ENCODE results near the gene PBXIP1. TPM values are rescaled to one million over a fixed set of nuclear protein-coding genes. Genes with fewer than 3 reads are reported as not detected.

The PBXIP1 gene
- total and polyA plus RNA-seq, 7 experiments from 2014 or later, result 107 to 390 (median 355) TPM

DNA sequence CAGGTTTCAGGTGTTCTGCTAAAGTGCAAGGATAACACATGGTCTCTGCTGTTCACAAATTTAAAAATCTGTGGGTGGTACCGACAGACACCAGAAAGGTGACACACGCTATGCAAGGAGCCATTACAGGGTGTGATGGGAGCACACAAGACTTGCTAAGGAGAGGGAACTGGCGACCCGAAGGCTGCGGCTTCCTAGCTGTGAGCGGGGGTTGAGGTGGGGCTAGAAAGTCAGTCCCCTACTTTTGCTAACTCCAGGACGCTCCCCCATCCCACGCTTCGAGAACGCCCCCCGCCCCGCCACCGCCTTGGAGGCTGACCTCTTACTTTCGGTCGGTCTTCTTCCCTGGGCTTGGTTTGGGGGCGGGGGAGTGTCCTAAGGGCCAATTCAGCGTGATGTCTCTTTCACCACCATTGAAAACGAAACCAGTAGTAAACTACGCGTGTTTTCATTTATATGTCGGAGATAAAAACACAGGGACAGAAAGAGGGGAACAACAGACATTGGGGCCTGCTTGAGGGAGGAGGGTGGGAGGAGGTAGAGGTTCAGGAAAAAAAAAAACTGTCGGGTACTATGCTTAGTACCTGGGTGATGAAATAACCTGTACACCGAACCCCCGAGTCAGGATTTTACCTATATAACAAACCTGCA, 19.6 kb upstream of the PBXIP1 start:
- Histone ChIP-seq H3K27me3 (ENCODE audit: control insufficient read depth in 2 of 2, insufficient read depth in 2 of 2, low read length in 2 of 2) (no peaks in the 10 kb centered on the region), H3K4me3 (ENCODE audit: low read length) (peak overlapping the region; percentile 82), H3K27ac (ENCODE audit: low read depth, low read length) (peak overlapping the region; percentile 94), H3K36me3 (ENCODE audit: control insufficient read depth in 2 of 3, insufficient read depth in 3 of 3, low read length in 3 of 3) (peaks cover 0 to 10% (median 0%) of the 10 kb centered on the region in 3 experiments), H3K4me1 (ENCODE audit: control insufficient read depth in 2 of 2, insufficient read depth in 2 of 2, low read length in 2 of 2) (peaks cover 28 to 33% of the 10 kb centered on the region in 2 donors), H3K9me3 (ENCODE audit: control insufficient read depth in 2 of 3, low read length in 3 of 3) (no peaks in the 10 kb centered on the region)
- H3K4me1 Mint-ChIP-seq, result peaks cover 21 to 36% (median 30%) of the 10 kb centered on the region in 7 donors
- peaks cover 0 to 20% (median 0%) of the 10 kb centered on the region in 5 donors for H3K36me3 Mint-ChIP-seq
- intact Hi-C loops (cut with micrococcal nuclease), result loop anchor here (1.0 to 10.0 kb wide), 3 partner anchors 42 to 367 kb away; partner anchors contain the start of genes ADAR (in 1 of the 2) and RUSC1 (in 1 of the 2)
- ATAC-seq (no peak), DNase-seq (peak in 7 of 9 donors; percentile 23 to 75 (median 41))
- ChIA-PET CTCF (interaction anchor here (0.8 to 10.5 kb wide), 5 partner anchors 18 to 39 kb away, joined by 3 to 94 read pairs (median 3); partner anchors contain the start of gene LENEP), POLR2A (interaction anchor here (0.6 to 11.7 kb wide), 10 partner anchors 8 to 44 kb away, joined by 3 to 160 read pairs (median 7); partner anchors contain the start of genes FLAD1, PBXIP1, PMVK and PYGO2)
- no peaks in the 10 kb centered on the region for H3K27me3 Mint-ChIP-seq
- no peak overlapping the region for H3K27ac Mint-ChIP-seq
- H3K9me3 Mint-ChIP-seq, result peaks cover 0 to 2% (median 0%) of the 10 kb centered on the region in 11 donors
- no peak overlapping the region for H3K4me3 Mint-ChIP-seq

DNA sequence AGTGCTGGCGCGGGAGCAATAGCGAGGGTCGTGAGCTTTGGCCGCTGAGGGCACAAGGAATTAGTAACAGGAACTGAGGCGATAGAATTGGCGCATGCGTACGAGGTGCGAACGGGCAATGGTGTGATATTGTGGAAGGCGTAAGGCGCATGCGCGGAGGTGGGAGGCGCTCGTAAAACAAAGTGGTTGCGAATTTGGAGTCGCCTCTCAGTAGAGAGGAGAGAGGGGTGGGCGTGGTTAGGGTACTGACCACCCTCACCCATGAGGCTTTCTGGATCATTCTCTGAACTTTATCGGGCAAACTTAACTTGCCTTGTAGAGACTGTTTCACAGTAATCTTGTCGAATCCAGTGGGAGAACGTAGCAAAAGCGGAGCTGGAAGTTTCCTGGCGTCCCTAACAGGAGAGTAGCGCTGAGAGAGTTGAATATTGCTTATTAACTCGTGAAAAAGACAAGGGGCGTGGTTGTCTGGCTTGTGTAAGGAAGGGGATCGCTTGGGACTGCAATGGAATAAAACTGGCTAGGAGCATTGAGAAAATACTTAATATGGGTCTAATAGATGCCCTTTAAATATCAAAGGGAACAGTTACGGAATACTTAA, 19.0 kb upstream of the PBXIP1 start:
- DNase-seq (peak in 8 of 9 donors; percentile 91 to 98 (median 95)), ATAC-seq (peak; percentile 56)
- H3K27ac ChIP-seq (ENCODE audit: low read depth, low read length), result peak overlapping the region; percentile 94
- Mint-ChIP-seq H3K36me3 (peaks cover 0 to 18% (median 0%) of the 10 kb centered on the region in 5 donors), H3K27me3 (no peaks in the 10 kb centered on the region), H3K4me1 (peaks cover 21 to 36% (median 30%) of the 10 kb centered on the region in 7 donors), H3K4me3 (no peak overlapping the region), H3K27ac (no peak overlapping the region), H3K9me3 (peaks cover 0 to 2% (median 0%) of the 10 kb centered on the region in 11 donors)
- intact Hi-C loops (cut with micrococcal nuclease), result loop anchor here (1.0 to 10.0 kb wide), 14 partner anchors 8 to 417 kb away; partner anchors contain the start of genes ADAM15 (in 2 of the 2), FLAD1 (in 2 of the 2), PYGO2 (in 2 of the 2) and UBE2Q1 (in 2 of the 2)
- POLR2A ChIA-PET, result interaction anchor here (0.8 to 11.7 kb wide), 12 partner anchors 9 to 49 kb away, joined by 3 to 160 read pairs (median 6); partner anchors contain the start of genes FLAD1, PBXIP1, PMVK and PYGO2
- no peaks in the 10 kb centered on the region for H3K27me3 ChIP-seq (ENCODE audit: control insufficient read depth in 2 of 2, insufficient read depth in 2 of 2, low read length in 2 of 2)
- CTCF ChIA-PET, result interaction anchor here (0.9 to 10.5 kb wide), 2 partner anchors 40 to 110 kb away, joined by 4 to 94 read pairs; no protein-coding TSS in a partner anchor
- H3K4me3 ChIP-seq (ENCODE audit: low read length), result peak overlapping the region; percentile 82
- H3K9me3 ChIP-seq (ENCODE audit: control insufficient read depth in 2 of 3, low read length in 3 of 3), result no peaks in the 10 kb centered on the region
- peaks cover 28 to 35% of the 10 kb centered on the region in 2 donors for H3K4me1 ChIP-seq (ENCODE audit: control insufficient read depth in 2 of 2, insufficient read depth in 2 of 2, low read length in 2 of 2)
- peaks cover 0 to 13% (median 0%) of the 10 kb centered on the region in 3 experiments for H3K36me3 ChIP-seq (ENCODE audit: control insufficient read depth in 2 of 3, insufficient read depth in 3 of 3, low read length in 3 of 3)

DNA sequence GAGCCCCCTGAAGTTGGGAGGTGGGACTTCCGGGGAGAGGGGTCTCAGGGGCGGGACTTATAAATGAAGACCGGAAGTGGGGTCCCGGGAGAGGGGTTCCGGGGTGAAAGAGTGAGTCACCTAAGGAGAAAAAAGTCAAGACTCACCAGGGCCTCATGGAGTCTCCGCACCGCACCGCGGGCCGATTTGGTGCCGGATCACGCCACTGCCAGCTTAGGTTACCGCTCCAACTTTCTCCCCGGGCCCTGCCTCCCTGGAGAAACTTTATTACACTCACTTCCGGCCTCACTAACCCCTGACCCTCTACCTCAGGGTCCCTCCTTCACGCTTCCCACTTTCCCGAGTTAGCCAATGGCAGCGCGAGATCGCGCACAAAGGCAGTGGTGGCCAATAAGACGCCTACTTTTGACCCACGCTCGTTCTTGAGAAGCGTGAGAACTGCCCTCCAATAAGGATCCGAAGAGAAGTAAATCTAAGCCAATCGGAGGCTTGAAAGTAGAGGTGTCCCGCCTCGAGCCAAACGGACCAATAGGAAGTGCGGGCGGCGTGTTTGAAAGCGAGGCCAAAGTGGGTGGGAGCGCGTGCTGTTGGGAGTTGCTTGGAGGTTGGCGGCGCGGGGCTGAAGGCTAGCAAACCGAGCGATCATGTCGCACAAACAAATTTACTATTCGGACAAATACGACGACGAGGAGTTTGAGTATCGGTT, 18.4 kb upstream of the PBXIP1 start, which contains the start of gene CKS1B:
TSS of gene CKS1B (plus strand) at position 580 of the 706 bp plus-strand sequence. CDS start at position 645, 65 bp downstream.
- Histone ChIP-seq H3K27ac (ENCODE audit: low read depth, low read length) (peak within 1 kb of the TSS; percentile 94), H3K27me3 (ENCODE audit: control insufficient read depth in 2 of 2, insufficient read depth in 2 of 2, low read length in 2 of 2) (no peaks in the 10 kb centered on the region), H3K4me3 (ENCODE audit: low read length) (peak within 1 kb of the TSS; percentile 82), H3K9me3 (ENCODE audit: control insufficient read depth in 2 of 3, low read length in 3 of 3) (no peaks in the 10 kb centered on the region), H3K4me1 (ENCODE audit: control insufficient read depth in 2 of 2, insufficient read depth in 2 of 2, low read length in 2 of 2) (peaks cover 28 to 35% of the 10 kb centered on the region in 2 donors), H3K36me3 (ENCODE audit: control insufficient read depth in 2 of 3, insufficient read depth in 3 of 3, low read length in 3 of 3) (peaks cover 0 to 20% (median 0%) of the 10 kb centered on the region in 3 experiments)
- H3K4me3 Mint-ChIP-seq, result no peak within 1 kb of the TSS
- ChIA-PET CTCF (interaction anchor here (0.7 to 10.5 kb wide), 9 partner anchors 25 to 415 kb away, joined by 3 to 94 read pairs (median 4); partner anchors contain the start of gene PMVK), POLR2A (interaction anchor here (0.9 to 11.7 kb wide), 14 partner anchors 9 to 78 kb away, joined by 3 to 160 read pairs (median 6); partner anchors contain the start of genes FLAD1, PBXIP1, PMVK and PYGO2)
- no peak within 1 kb of the TSS for H3K27ac Mint-ChIP-seq
- no peaks in the 10 kb centered on the region for H3K27me3 Mint-ChIP-seq
- intact Hi-C loops (cut with micrococcal nuclease), result loop anchor here (1.0 to 10.0 kb wide), 13 partner anchors 9 to 416 kb away; partner anchors contain the start of genes ADAM15 (in 2 of the 2), FLAD1 (in 2 of the 2), PYGO2 (in 2 of the 2) and UBE2Q1 (in 2 of the 2)
- peaks cover 27 to 39% (median 31%) of the 10 kb centered on the region in 7 donors for H3K4me1 Mint-ChIP-seq
- DNase-seq (peak; percentile 86 to 100 (median 98)), ATAC-seq (peak; percentile 89)
- H3K9me3 Mint-ChIP-seq, result peaks cover 0 to 2% (median 0%) of the 10 kb centered on the region in 11 donors
- H3K36me3 Mint-ChIP-seq, result peaks cover 0 to 15% (median 0%) of the 10 kb centered on the region in 5 donors

DNA sequence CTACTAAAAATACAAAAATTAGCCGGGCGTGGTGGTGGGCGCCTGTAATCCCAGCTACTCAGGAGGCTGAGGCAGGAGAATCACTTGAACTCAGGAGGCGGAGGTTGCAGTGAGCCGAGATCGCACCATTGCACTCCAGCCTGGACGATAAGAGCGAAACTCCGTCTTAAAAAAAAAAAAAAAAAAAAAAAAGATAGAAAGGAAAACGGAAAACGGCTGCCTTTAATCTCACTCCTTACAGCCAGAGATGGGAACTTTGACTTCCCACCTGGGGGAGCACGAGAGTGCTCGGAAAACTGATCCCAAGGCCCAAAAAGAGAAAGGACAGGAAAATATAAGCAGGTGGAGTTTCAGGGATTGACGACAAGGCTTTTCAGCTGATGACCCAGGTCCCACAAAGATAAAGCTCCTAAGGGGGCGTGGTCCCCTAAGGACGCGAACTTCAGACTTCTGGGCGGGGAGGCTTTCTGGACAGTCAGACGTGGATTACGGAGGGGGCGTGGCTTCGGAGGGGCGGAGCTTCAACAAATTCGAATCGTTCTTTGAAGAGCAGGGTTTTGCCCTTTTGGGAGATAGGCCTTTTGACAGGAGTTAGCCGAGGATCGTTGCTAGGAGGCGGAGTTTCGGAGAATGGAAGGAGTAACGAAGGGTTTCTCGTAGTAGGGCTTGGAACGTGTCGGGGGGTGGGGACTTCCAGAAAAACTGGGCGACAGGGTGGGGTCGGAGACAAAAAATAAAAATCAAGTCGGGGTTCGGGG, 17.6 kb upstream of the PBXIP1 start:
- Histone ChIP-seq H3K4me1 (ENCODE audit: control insufficient read depth in 2 of 2, insufficient read depth in 2 of 2, low read length in 2 of 2) (peaks cover 28 to 35% of the 10 kb centered on the region in 2 donors), H3K4me3 (ENCODE audit: low read length) (peak overlapping the region; percentile 82), H3K9me3 (ENCODE audit: control insufficient read depth in 2 of 3, low read length in 3 of 3) (no peaks in the 10 kb centered on the region), H3K27me3 (ENCODE audit: control insufficient read depth in 2 of 2, insufficient read depth in 2 of 2, low read length in 2 of 2) (no peaks in the 10 kb centered on the region), H3K36me3 (ENCODE audit: control insufficient read depth in 2 of 3, insufficient read depth in 3 of 3, low read length in 3 of 3) (peaks cover 0 to 27% (median 0%) of the 10 kb centered on the region in 3 experiments), H3K27ac (ENCODE audit: low read depth, low read length) (peak overlapping the region; percentile 94)
- ChIA-PET POLR2A (interaction anchor here (0.6 to 11.7 kb wide), 14 partner anchors 10 to 598 kb away, joined by 3 to 160 read pairs (median 6); partner anchors contain the start of genes FLAD1, PBXIP1, PMVK and PYGO2), CTCF (interaction anchor here (0.7 to 10.5 kb wide), 8 partner anchors 26 to 414 kb away, joined by 3 to 94 read pairs (median 4); partner anchors contain the start of gene PMVK)
- H3K4me1 Mint-ChIP-seq, result peaks cover 30 to 42% (median 35%) of the 10 kb centered on the region in 7 donors
- H3K27ac Mint-ChIP-seq, result peak overlapping the region in 1 of 9 donors; percentile 80
- ATAC-seq (peak; percentile 37), DNase-seq (peak; percentile 72 to 90 (median 79))
- peaks cover 0 to 2% (median 0%) of the 10 kb centered on the region in 11 donors for H3K9me3 Mint-ChIP-seq
- H3K36me3 Mint-ChIP-seq, result peaks cover 0 to 13% (median 0%) of the 10 kb centered on the region in 5 donors
- intact Hi-C loops (cut with micrococcal nuclease), result loop anchor here (1.0 to 10.0 kb wide), 13 partner anchors 10 to 415 kb away; partner anchors contain the start of genes ADAM15 (in 2 of the 2), FLAD1 (in 2 of the 2), PYGO2 (in 2 of the 2) and UBE2Q1 (in 2 of the 2)
- H3K4me3 Mint-ChIP-seq, result no peak overlapping the region
- no peaks in the 10 kb centered on the region for H3K27me3 Mint-ChIP-seq
